Loucy (cell line): ENCODE data around the gene TBC1D22A.

Experiments
- H2AFZ ChIP-seq: fragments of 200-600 bp; sonication (generic); 2 replicates; pipeline ENCODE4 v1.6.0; 2016; ENCODE audit warnings: antibody characterized with exemption, mild to moderate bottlenecking, low read length, moderate library complexity
- H3F3A ChIP-seq: fragments of 200-600 bp; 2 replicates; pipeline ENCODE4 v1.6.0; 2016; ENCODE audit warnings: antibody characterized with exemption, low read depth, mild to moderate bottlenecking
- H3K27me3 ChIP-seq: fragments of 200-600 bp; sonication (generic); 2 replicates; pipeline ENCODE4 v1.6.1; 2014; ENCODE audit warnings: low read length, mild to moderate bottlenecking; ENCODE audit not compliant: insufficient read depth, poor library complexity, severe bottlenecking
- H3K36me3 ChIP-seq: fragments of 200-600 bp; sonication (generic); 2 replicates; pipeline ENCODE4 v1.6.1; 2016; ENCODE audit warnings: low read length; ENCODE audit not compliant: insufficient read depth
- H3K4me1 ChIP-seq: fragments of 200-600 bp; sonication (generic); 2 replicates; pipeline ENCODE4 v1.5.1; 2014; ENCODE audit warnings: low read length, mild to moderate bottlenecking; ENCODE audit not compliant: insufficient read depth, poor library complexity, severe bottlenecking
- H3K4me2 ChIP-seq: fragments of 200-600 bp; sonication (generic); 2 replicates; pipeline ENCODE4 v1.6.0; 2014; ENCODE audit warnings: antibody characterized with exemption, low read length, low read depth, mild to moderate bottlenecking; ENCODE audit not compliant: poor library complexity, severe bottlenecking
- H3K4me3 ChIP-seq: fragments of 200-600 bp; sonication (generic); 2 replicates; pipeline ENCODE4 v1.5.1; 2014; ENCODE audit warnings: low read length, mild to moderate bottlenecking, mixed read lengths; ENCODE audit not compliant: poor library complexity, severe bottlenecking
- H3K79me2 ChIP-seq: fragments of 200-600 bp; sonication (generic); 2 replicates; pipeline ENCODE4 v1.6.1; 2014; ENCODE audit warnings: low read length; ENCODE audit not compliant: insufficient read depth
- H3K9ac ChIP-seq: fragments of 200-600 bp; sonication (generic); 2 replicates; pipeline ENCODE4 v1.6.0; 2014; ENCODE audit warnings: mild to moderate bottlenecking, low read depth, low read length, moderate library complexity; ENCODE audit not compliant: poor library complexity, severe bottlenecking
- H3K9me2 ChIP-seq: fragments of 200-600 bp; sonication (generic); replicated peaks from 2 replicates; pipeline ENCODE4 v1.6.1; 2016; ENCODE audit warnings: low read depth, low read length, mixed read lengths
- H3K9me3 ChIP-seq: fragments of 200-600 bp; sonication (generic); 2 replicates; pipeline ENCODE4 v1.6.1; 2014; ENCODE audit warnings: mild to moderate bottlenecking, antibody characterized with exemption, low read length, low read depth; ENCODE audit not compliant: insufficient read depth
- H4K20me1 ChIP-seq: fragments of 200-600 bp; sonication (generic); 2 replicates; pipeline ENCODE4 v1.6.0; 2014; ENCODE audit warnings: antibody characterized with exemption, low read length, mild to moderate bottlenecking; ENCODE audit not compliant: insufficient read depth, poor library complexity, severe bottlenecking
- CTCF ChIP-seq: fragments of 200-600 bp; sonication (generic); conservative IDR thresholded peaks from 2 replicates; pipeline ENCODE4 v1.5.1; 2014; ENCODE audit warnings: mild to moderate bottlenecking, antibody characterized with exemption, low read length
- EZH2phosphoT487 ChIP-seq: fragments of 200-600 bp; IDR thresholded peaks from 2 replicates; pipeline ENCODE4 v1.6.1; 2018; ENCODE audit warnings: antibody characterized with exemption, mild to moderate bottlenecking, moderate library complexity, borderline replicate concordance

TBC1D22A gene

GRCh38 chr22:46794067-46794466 is 31.6 kb downstream of the TBC1D22A start:
- Histone ChIP-seq H3K9me3 (no peaks in the 10 kb centered on the region), H3K9ac (no peak overlapping the region), H3K79me2 (peaks cover 38% of the 10 kb centered on the region), H4K20me1 (no peaks in the 10 kb centered on the region), H3K9me2 (no peaks in the 10 kb centered on the region), H3F3A (no peaks in the 10 kb centered on the region), H3K4me3 (no peak overlapping the region), H3K4me1 (peaks cover 24% of the 10 kb centered on the region), H2AFZ (no peak overlapping the region), H3K27me3 (no peaks in the 10 kb centered on the region), H3K4me2 (no peak overlapping the region), H3K36me3 (peaks cover 56% of the 10 kb centered on the region; the same call in 1 of the 2 replicates)
- no peak for TF ChIP-seq EZH2phosphoT487
- TF ChIP-seq CTCF = no peak

GRCh38 chr22:46794491-46794890 is 32.0 kb downstream of the TBC1D22A start:
- Histone ChIP-seq H3K79me2 (peaks cover 35% of the 10 kb centered on the region), H3K4me3 (no peak overlapping the region), H3K36me3 (peaks cover 60% of the 10 kb centered on the region; the same call in 1 of the 2 replicates), H2AFZ (no peak overlapping the region), H3K9me3 (no peaks in the 10 kb centered on the region), H3K4me1 (peaks cover 24% of the 10 kb centered on the region), H3K9me2 (no peaks in the 10 kb centered on the region), H3K27me3 (no peaks in the 10 kb centered on the region), H4K20me1 (no peaks in the 10 kb centered on the region), H3K4me2 (no peak overlapping the region), H3K9ac (no peak overlapping the region), H3F3A (no peaks in the 10 kb centered on the region)
- TF ChIP-seq CTCF (no peak), EZH2phosphoT487 (no peak)

- Histone ChIP-seq H3K27me3 (no peaks in the 10 kb centered on the region), H2AFZ (no peak overlapping the region), H4K20me1 (no peaks in the 10 kb centered on the region), H3K36me3 (peaks cover 67% of the 10 kb centered on the region; the same call in 1 of the 2 replicates), H3K9me2 (no peaks in the 10 kb centered on the region), H3K9ac (no peak overlapping the region), H3K4me3 (no peak overlapping the region), H3K4me2 (no peak overlapping the region), H3F3A (no peaks in the 10 kb centered on the region), H3K9me3 (no peaks in the 10 kb centered on the region), H3K79me2 (peaks cover 29% of the 10 kb centered on the region), H3K4me1 (peaks cover 22% of the 10 kb centered on the region)
- no peak for TF ChIP-seq EZH2phosphoT487
- TF ChIP-seq CTCF = no peak
Measured at GRCh38 chr22:46795140-46795539, 32.7 kb downstream of the TBC1D22A start.
